PC-3 (cell line): ENCODE results near the gene SPINK4. TPM values are rescaled to one million over a fixed set of nuclear protein-coding genes. Genes with fewer than 3 reads are reported as not detected.

Experiments used
- ATAC-seq: fragments of 200-7000 bp; cut with Tn5 transposase; 2 replicates; pipeline ENCODE4 v1.9.1; 2020; ENCODE audit warnings: mild to moderate bottlenecking, moderate library complexity
- BruUV-seq: library from RNA; stranded (reverse); fragments of 400-500 nt; replicated peaks from 2 replicates; lab custom pipeline; 2021; lab: Mats Ljungman, UMichigan
- CTCF ChIA-PET: fragments of 300-600 bp; sonication (Branson Sonifier 250); formaldehyde crosslinking; loops from one replicate; lab custom pipeline; 2022; ENCODE audit warnings: antibody characterized with exemption; lab: Charles Lee
- POLR2A ChIA-PET: fragments of 300-600 bp; sonication (Branson Sonifier 250); formaldehyde crosslinking; loops from one replicate; lab custom pipeline; 2022; ENCODE audit warnings: antibody characterized with exemption; ENCODE audit not compliant: unreplicated experiment; lab: Charles Lee
- DNase-seq: peaks from one replicate; pipeline ENCODE4 v3.0.0-alpha.2; 2015
- H2AFZ ChIP-seq: fragments of 300-600 bp; sonication (generic); 2 replicates; pipeline ENCODE4 v1.6.0; 2016; ENCODE audit warnings: antibody characterized with exemption, low read length
- H3F3A ChIP-seq: fragments of 300-600 bp; sonication (generic); one replicate; pipeline ENCODE4 v1.6.0; 2017; ENCODE audit warnings: antibody characterized with exemption, low read length, control low read depth, mild to moderate bottlenecking; ENCODE audit not compliant: unreplicated experiment
- H3K27ac ChIP-seq: fragments of 300-600 bp; sonication (generic); 2 replicates; pipeline ENCODE4 v1.5.1; 2016; ENCODE audit warnings: mild to moderate bottlenecking, low read length
- H3K27me3 ChIP-seq: fragments of 300-600 bp; sonication (generic); 2 replicates; pipeline ENCODE4 v1.6.1; 2016; ENCODE audit warnings: low read length, mixed read lengths
- H3K36me3 ChIP-seq: fragments of 300-600 bp; sonication (generic); 2 replicates; pipeline ENCODE4 v1.6.1; 2016; ENCODE audit warnings: low read depth, mixed run types, low read length, mixed read lengths
- H3K4me1 ChIP-seq: fragments of 300-600 bp; sonication (generic); 2 replicates; pipeline ENCODE4 v1.5.1; 2016; ENCODE audit warnings: low read length; ENCODE audit not compliant: insufficient read depth
- H3K4me2 ChIP-seq: fragments of 300-600 bp; sonication (generic); 2 replicates; pipeline ENCODE4 v1.6.0; 2016; ENCODE audit warnings: low read length
- H3K4me3 ChIP-seq: fragments of 300-600 bp; sonication (generic); 2 replicates; pipeline ENCODE4 v1.5.1; 2016; ENCODE audit warnings: mild to moderate bottlenecking, low read length, mixed read lengths
- H3K79me2 ChIP-seq: fragments of 300-600 bp; sonication (generic); 2 replicates; pipeline ENCODE4 v1.6.1; 2017; ENCODE audit warnings: low read length, mixed read lengths
- H3K9ac ChIP-seq: fragments of 300-600 bp; sonication (generic); 2 replicates; pipeline ENCODE4 v1.6.0; 2016; ENCODE audit warnings: mild to moderate bottlenecking, low read length
- H3K9me2 ChIP-seq: fragments of 300-600 bp; sonication (generic); replicated peaks from 2 replicates; pipeline ENCODE4 v1.6.1; 2016; ENCODE audit warnings: mixed run types, low read length, mixed read lengths
- H3K9me3 ChIP-seq: fragments of 300-600 bp; sonication (generic); 2 replicates; pipeline ENCODE4 v1.6.1; 2016; ENCODE audit warnings: low read length, mixed read lengths
- H4K20me1 ChIP-seq: fragments of 300-600 bp; sonication (generic); 2 replicates; pipeline ENCODE4 v1.6.1; 2016; ENCODE audit warnings: low read length, mixed read lengths
- CTCF ChIP-seq: fragments of 300-600 bp; sonication (generic); conservative IDR thresholded peaks from 2 replicates; pipeline ENCODE4 v1.5.1; 2017; ENCODE audit warnings: antibody characterized with exemption, low read depth, mild to moderate bottlenecking, low read length
- EZH2 ChIP-seq: fragments of 300-600 bp; sonication (generic); IDR thresholded peaks from one replicate; pipeline ENCODE4 v1.6.1; 2017; ENCODE audit warnings: antibody characterized with exemption, mild to moderate bottlenecking, low read length; ENCODE audit not compliant: unreplicated experiment
- EZH2phosphoT487 ChIP-seq: fragments of 300-600 bp; sonication (generic); IDR thresholded peaks from 2 replicates; pipeline ENCODE4 v1.6.1; 2018; ENCODE audit warnings: mild to moderate bottlenecking, antibody characterized with exemption, low read length, borderline replicate concordance
- intact Hi-C: fragments of 100-400 bp; cut with micrococcal nuclease; formaldehyde crosslinking; loops from 2 replicates; pipeline ENCODE4 v1.9.0; 2023
- total RNA-seq: library from RNA; depleted of rRNA; stranded (reverse); fragments of >200 nt; gene quantifications from 2 replicates; pipeline ENCODE4 v1.2.3, GENCODE V29; 2014

SPINK4 gene
- total RNA-seq, 1 experiment from 2014 or later, result not detected

GRCh38 chr9:33290247-33291030, 50.5 kb downstream of the SPINK4 start, which contains the start of gene NFX1:
Gene NFX1 (plus strand): TSS chr9:33290516. CDS start chr9:33290573, 57 bp downstream.
- POLR2A ChIA-PET, result interaction anchor here (0.6 to 1.0 kb wide), 5 partner anchors 11 to 183 kb away, joined by 3 to 19 read pairs (median 3); partner anchors contain the start of gene NOL6
- TSS peak; percentile 54 for BruUV-seq
- Histone ChIP-seq H3K27me3 (no peaks in the 10 kb centered on the region), H3F3A (peaks cover 6% of the 10 kb centered on the region), H3K27ac (peak within 1 kb of the TSS; percentile 97), H3K9me3 (no peaks in the 10 kb centered on the region), H3K9ac (peak within 1 kb of the TSS; percentile 98), H4K20me1 (no peaks in the 10 kb centered on the region), H3K4me2 (peak within 1 kb of the TSS; percentile 89), H3K4me1 (peaks cover 17% of the 10 kb centered on the region), H3K9me2 (no peaks in the 10 kb centered on the region), H2AFZ (peak within 1 kb of the TSS; percentile 72), H3K4me3 (peak within 1 kb of the TSS; percentile 79), H3K79me2 (peaks cover 50% of the 10 kb centered on the region), H3K36me3 (peaks cover 6% of the 10 kb centered on the region)
- intact Hi-C loops, result loop anchor here (2.0 kb wide), 2 partner anchors 38 to 60 kb away; no protein-coding TSS in a partner anchor
- peak; percentile 96 for DNase-seq
- CTCF ChIA-PET, result interaction anchor here (0.7 kb wide), 1 partner anchor 55 kb away, joined by 10 read pairs; no protein-coding TSS in a partner anchor
- ATAC-seq, result peak; percentile 94
- TF ChIP-seq EZH2phosphoT487 (no peak), CTCF (no peak), EZH2 (no peak)

- Histone ChIP-seq H3K9me2 (no peaks in the 10 kb centered on the region), H3K4me3 (peak overlapping the region; percentile 79), H3K79me2 (peaks cover 56% of the 10 kb centered on the region), H3K4me1 (peaks cover 17% of the 10 kb centered on the region), H3K27ac (peak overlapping the region; percentile 97), H3K9me3 (no peaks in the 10 kb centered on the region), H3K9ac (peak overlapping the region; percentile 98), H2AFZ (peak overlapping the region; percentile 57; the same call in 1 of the 2 replicates), H3K36me3 (peaks cover 6% of the 10 kb centered on the region), H3K27me3 (no peaks in the 10 kb centered on the region), H4K20me1 (no peaks in the 10 kb centered on the region), H3K4me2 (peak overlapping the region; percentile 89), H3F3A (peaks cover 6% of the 10 kb centered on the region)
- CTCF ChIA-PET, result no interaction called here
- intact Hi-C loops, result loop anchor here (2.0 kb wide), 2 partner anchors 38 to 60 kb away; no protein-coding TSS in a partner anchor
- ATAC-seq (no peak), DNase-seq (no peak)
- no TSS peak for BruUV-seq
- POLR2A ChIA-PET, result interaction anchor here (0.6 kb wide), 1 partner anchor 10 kb away, joined by 3 read pairs; no protein-coding TSS in a partner anchor
- TF ChIP-seq CTCF (0 out of 2 replicates have a peak, but pooled peaks have one; percentile 15), EZH2 (no peak), EZH2phosphoT487 (no peak)
These were observed 51.0 kb downstream of the SPINK4 start for GRCh38 chr9:33291031-33291397.
